IPS-NIHi7 (cell line): ENCODE measurements around the gene SCN2B.
A peak's percentile ranks its signal among the peaks of the same experiment; 100 is the strongest.

ENCODE experiments used
- DNase-seq: peaks from one replicate; pipeline ENCODE4 v3.0.0; 2012; ENCODE audit warnings: mixed read lengths; ENCODE audit errors: extremely low spot score

Gene SCN2B, protein sequence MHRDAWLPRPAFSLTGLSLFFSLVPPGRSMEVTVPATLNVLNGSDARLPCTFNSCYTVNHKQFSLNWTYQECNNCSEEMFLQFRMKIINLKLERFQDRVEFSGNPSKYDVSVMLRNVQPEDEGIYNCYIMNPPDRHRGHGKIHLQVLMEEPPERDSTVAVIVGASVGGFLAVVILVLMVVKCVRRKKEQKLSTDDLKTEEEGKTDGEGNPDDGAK

DNA sequence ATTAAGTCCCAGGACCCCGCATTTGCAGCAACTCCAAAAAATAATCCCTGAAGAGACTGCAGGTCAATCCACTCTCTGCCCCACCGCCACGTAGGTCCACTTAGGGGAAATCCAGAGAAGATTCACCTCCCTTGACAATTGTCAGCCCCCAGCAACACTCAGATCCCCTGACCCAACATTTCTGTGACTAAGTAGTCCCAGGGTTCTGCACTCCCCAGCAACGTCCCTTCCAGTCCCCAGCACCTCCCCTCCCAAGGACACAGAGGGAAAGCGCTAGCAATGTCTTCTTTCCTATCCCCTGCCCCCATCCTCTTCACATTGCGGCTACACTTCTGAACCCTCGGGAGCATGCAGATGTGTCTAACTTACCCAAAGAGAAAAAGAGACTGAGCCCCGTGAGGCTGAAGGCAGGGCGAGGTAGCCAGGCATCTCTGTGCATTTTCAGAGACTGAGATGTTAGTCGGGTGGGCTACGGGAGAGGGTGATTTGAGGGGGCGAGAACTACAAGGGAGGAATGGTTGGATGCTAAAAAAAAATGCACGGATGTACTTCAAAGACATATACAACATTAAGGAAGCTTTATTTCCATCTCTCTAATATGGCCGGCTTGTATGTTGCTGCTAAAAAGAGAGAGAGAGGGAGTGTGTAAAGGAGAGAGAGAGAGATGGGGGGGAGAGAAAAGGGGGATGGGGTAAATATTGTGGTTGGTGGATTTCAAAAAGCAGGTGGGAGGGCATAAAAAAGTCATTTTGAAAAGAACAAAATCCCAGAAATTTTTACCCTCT lies at the start of gene SCN2B:
Gene SCN2B, minus strand, starts transcription at position 647 of the 785 bp plus-strand sequence. Its CDS starts 208 bp downstream, at position 439.
- DNase-seq = no peak

DNA sequence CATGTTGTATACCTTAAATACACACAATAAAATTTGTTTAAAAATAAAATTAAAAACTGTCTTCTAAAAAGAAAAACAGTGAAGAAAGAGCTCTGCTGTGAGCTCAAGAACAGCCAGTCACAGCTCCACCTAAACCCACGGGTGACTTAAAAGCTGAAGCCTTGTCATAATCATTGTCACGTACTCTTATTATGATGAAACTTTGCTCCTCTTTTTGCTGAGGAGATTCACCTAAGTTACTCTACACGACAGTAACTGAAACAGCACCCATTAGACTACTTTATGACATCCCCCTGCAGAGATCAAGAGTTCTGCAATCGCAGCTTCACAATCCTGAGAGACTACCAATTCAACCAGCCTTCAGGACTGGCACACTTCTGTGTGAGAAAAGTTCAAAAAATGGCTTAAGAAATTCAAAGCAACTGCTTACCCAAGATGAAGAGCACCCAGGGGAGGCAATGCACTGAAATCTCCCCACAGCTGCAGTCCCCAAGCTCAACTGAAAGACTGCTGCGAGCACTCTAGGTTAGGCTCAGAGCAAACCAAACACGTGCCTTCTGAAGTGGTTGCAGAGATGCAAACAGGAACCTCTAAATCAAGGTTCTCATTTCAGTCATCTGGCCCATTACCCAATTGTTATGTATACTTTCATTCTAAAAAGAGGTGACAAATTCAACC lies 48.2 kb upstream of the SCN2B start, which contains the start of gene JAML:
Gene JAML, minus strand, starts transcription at position 501 of the 678 bp plus-strand sequence. CDS start 10,145 bp downstream, outside the sequence.
- DNase-seq = no peak

DNA sequence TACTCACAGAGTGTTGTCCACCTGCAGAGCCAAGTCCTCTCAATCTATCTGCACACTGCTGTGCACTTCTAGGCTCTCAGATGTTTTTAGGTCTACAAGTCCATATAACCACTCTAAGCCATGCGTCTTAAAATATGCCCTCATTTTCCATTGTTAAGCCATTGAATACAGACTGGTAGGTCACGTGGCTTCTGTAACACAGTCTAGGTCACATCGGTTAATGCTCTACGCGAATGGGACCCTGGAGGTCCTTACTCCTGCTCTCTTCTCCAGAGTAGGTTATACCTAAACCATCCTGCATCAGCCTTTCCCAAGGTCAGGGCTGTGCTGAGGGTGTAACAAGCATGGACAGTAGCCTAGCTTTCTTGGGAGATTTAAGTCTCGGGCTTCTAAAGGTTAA lies 47.6 kb upstream of the SCN2B start:
- no peak for DNase-seq

DNA sequence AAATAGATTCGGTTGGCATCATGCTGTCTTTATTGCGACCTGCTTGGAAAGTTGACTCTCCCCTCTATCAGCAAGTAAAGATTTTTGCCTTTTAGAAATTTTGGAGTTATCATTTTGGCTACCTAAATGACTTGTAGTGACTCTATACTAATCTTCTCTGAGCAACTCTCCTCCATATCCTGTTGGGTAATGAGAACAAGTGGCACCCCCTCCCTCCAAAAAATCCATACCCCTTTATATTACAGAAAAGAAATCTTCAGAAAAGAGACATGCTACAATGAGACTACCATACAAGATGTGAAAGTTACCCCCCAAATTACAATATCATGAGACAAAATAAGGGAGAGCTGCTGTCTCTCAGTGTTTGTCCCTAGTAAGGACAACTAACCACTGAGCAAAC lies 47.1 kb upstream of the SCN2B start:
- DNase-seq = no peak

DNA sequence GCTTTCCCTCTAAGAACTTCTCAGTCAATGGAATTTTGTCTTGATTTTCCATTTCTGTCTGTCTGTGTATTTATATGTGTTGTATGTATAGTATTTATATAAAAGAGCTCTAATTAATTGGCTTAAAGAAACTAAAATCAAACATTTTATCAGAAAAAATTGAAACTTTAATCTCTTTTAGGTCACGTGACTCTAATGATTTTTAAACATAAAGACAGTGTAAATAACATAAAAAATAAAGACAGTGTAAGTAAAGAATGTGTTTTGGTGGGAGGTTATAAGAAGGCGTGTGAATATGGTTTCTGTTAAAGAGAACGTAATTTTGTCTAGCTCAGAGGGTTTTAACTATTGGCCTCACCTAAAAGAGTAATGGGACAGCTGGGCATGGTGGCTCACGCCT lies 46.0 kb upstream of the SCN2B start:
- DNase-seq = no peak

DNA sequence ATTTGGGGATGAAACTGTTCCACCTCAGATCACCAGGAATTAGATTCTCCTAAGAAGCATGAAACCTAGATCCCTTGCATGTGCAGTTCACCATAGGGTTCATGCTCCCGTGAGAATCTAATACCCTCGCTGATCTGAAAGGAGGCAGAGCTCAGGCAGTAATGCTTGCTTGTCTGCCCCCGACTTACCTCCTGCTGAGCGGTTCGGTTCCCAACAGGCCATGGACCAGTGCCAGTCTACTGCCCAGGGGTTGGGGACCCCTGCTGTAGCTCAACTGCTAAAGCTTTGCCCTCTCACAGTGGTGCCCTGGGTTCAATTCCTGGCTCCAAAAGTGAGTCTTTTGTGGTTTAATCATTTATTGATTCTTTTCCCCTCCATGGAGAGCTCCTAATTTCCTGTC lies 45.0 kb upstream of the SCN2B start:
- DNase-seq = no peak

DNA sequence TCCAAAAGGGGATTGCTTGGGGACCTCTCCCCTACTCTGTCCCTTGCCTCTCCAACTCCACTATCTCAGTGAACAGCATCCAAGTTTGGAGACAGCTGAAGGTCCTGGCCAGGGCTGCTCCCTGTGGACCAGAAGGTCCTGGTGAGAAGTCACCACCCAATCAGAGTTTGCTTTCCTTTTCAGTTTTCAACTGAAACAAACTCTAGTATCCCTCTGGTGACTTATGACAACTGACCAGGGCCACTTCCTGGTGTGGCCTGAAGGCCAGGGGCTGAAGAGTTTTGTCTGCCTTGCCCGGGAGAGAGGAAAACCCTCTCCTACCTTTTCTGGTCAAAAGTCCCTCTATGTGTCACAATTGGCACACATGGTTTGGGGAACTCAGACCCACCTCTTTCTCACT lies 43.3 kb upstream of the SCN2B start:
- DNase-seq = no peak

DNA sequence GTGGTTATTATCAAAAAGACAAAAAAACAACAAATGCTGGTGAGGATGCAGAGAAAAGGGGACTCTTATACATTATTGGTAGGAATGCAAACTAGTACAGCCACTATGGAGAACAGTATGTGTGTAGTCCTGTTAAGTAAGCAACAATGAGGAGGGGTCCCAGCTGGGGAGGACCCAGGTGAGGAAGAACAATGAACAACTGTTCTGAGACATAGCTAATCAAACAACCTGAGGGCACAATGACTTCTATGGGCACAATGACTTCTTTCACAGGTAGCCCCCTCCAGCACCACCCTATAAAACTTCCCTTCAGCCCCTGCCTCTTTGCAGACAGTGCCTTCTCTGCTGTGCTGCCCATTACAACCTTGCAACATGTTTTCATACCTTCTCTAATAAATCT lies 42.8 kb upstream of the SCN2B start:
- DNase-seq = no peak

DNA sequence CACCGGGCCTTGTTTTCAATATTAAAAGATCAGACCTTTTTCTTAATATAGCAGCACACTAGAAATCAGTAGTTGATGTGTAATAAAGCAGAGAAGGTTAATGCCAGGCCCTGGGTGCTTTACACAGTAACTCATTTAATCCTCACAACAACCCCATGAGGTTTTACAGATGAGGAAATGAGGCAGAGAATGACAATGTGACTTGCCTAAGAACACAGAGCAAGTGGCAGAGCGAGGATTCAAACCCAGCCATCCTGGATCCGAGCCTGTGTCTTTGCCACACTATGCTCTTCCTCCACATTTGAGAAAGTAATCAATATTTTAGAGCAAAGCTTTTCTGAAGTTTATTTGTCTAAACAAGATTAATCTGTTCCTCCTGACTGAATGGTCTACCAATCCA lies 41.1 kb upstream of the SCN2B start:
- DNase-seq = no peak

DNA sequence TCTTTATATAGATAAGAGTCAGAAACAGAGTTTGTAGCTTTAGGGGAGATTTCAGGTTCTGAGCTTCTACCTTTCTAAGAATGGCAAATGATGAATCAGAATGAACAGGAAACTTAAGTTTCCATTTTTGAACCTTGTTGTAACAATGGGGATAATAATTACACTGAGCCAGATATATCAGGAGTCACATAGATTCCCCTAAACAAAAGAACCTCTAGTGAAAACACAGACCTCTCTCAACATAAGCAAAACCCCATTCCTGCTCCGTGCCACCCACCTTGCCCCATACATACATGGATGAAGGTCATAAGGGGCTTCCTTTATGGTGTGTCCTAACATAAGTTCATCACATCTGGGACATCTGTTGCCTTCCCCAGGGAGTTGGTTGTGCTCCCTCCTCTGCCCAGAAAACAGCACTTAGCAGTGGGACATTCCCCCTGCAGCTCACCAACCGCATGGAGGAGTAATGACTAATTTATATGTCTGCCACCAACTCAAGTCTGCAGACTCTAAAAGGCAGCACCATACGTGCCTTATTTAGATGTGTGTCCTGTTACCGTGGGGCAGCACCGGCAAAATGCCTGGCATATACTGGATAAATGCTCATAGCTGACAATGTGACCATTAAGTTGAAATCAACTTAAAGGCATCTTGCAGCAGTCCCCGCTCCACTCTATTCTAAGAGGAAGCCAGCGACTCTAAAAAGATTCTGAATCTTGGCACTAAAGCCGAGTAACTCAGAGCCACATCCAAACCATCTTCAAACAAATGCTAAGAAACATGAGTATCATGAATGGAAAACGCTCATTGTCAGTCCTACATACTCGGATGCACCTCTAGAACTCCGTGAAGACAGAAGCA lies 40.4 kb upstream of the SCN2B start:
- DNase-seq = no peak

DNA sequence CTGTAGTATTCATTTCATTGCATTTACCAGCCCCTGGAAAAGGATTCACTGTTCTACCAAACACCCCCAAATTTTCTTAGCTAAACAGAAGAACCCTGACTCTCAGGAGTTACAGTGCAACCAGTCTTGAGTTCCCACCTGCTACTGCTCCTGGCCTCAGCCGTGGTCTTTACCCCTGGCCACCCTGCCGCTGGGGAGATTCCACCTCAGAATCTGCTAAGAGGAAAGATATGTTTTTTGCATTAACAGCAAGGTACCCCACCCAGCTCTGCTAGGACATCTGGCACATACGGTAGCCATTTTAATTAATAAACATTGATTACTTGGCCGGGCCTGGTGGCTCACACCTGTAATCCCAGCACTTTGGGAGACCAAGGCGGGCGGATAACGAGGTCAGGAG lies 39.3 kb upstream of the SCN2B start:
- DNase-seq = no peak

DNA sequence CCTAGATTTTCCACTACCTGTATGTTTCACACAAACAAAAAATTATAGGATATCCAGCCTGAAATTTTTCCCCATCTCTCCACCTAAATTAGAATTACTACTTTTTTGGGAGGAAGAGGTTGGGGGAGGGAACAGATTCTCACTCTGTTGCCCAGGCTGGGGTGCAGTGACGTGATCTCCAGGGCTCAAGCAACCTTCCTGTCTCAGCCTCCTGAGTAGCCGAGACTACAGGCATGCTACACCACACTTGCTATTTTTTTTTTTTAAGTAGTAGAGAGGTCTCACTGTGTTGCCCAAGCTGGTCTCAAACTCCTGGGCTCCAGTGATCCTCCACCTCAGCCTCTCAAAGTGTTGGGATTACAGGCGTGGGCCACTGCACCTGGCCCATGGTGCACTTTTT lies 38.8 kb upstream of the SCN2B start:
- DNase-seq = no peak

DNA sequence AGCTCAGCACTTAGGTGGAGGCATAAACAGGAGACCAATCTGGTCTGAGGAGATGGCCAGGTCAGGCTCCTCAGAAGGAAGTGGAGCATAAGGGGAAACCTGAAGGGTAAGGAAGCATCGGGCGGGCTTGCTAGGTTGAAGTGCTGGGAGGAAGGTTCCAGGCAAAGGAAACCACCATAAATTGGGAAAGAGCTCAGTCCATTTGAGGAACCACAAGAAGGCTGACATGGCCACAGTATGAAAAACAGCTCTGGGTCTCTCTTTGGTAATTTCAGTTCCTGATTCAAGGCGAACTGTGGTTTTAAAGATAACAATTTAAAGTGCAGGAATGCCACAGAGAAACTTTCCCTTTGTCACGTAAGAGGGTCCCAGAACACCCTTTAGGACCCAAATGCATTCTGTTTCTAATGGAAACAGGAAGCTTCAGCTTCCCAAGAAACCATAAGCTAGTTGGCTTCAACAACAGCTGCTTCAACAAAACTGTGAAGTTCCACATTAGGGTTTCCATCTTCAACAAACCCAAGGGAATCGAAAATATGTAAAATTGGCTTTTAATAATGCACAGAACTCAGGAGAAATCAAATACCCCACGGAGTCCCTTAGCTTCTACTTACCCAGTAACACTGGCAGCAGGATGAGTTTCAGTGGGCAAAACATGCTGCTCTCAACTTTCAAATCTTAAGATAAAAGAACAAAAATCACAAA lies 37.9 kb upstream of the SCN2B start:
- DNase-seq = no peak

DNA sequence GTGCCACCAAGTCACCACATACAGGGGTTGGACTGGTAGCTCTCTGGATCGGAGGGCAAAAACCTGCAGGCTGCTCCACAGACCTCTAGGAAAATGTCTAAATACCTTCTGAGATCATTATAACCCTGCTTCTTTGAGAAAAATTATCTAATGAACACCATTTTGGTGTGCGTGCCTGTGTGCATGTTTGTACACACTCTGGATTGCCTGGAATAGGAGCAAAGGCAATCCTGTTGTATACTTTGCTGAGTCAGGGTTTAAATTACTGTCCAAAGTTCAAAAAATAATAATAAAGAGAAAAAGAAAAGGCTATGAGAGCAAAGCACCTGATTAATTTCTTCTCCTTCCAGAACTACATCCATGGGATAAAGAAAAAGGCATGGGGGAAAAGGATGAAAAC lies 37.3 kb upstream of the SCN2B start:
- DNase-seq = no peak

DNA sequence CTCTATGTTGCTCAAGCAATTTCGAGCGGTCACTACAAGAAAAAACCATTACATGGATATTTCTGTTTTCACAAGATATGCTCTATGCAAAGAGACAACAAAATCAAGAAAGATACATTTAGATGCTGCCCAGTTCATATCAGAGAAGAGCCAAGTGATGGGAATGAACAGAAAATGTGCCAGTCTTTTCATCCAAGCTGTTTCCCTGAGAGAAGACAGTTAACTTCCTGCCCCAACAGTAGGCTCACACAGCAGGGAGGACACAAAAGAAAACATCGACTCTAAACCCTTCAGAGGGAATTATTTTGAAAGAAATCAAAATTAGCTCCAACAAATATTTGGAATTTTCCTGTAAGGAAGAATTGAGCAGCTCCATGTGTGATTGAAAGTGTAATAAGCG lies 36.8 kb upstream of the SCN2B start:
- DNase-seq = no peak

DNA sequence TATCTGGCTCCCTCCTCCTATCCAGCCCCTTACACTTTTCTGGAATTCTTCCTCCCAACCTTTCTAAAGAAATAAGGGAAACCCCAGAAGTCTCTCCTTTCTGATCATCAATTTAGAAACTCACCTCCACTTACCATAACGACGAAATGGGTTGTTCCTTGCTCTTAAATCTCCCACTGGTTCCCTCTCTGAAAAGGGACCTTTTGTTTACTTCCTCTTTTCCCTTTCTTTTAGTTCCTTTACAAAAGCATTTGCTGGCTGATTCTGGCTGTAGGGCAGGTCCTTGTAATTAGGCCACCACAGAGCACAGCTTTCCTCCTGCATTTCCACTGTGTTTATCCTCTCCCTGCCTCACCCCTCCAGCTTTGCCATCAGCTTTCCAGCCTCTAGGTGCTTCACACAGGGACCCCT lies 36.3 kb upstream of the SCN2B start:
- DNase-seq = peak; percentile 38

DNA sequence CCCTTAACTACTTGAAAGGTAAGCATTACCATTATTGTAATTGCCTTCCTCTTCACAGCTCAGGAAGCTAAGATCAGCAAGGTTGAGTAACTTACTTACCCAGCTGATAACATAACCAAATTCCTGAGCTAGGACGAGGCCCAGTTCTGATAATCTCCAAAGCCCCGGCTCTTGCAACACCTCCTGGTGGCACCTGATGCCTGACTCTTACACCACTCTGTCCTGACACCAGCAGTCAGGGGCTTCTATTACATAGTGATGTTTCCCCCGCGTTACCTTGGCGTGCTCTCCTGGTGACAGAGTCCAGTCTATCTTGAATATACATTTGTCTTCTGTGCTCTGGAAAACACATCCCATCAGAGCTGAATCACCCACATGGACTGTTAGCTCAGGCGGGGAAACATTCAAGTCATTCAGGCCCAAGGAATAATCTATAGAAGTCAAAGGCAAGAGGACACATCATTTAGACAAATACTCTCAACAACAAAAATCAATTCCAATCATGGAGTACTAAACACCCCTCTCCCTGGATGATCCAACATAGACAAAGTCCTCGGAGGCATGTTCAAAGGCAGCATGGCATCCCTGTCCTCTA lies 35.8 kb upstream of the SCN2B start:
- DNase-seq = peak; percentile 53

DNA sequence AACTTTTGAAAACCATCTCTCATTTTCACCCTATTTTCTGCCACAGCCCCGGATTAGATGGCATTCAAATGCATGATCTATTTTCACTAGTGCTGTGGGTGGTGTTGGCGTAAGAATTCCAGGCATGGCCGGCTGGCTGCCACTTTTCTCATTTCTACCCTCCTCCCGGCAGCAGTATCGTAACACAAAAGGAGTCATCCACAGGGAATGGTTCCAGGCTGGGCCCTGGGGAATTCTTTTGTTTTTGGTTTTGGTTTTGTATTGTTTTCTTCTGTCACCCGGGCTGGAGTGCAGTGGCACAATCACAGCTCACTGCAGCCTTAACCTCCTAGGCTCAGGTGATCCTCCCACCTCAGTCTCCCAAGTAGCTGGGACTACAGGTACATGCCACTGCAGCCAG lies 34.6 kb upstream of the SCN2B start:
- peak; percentile 68 for DNase-seq

DNA sequence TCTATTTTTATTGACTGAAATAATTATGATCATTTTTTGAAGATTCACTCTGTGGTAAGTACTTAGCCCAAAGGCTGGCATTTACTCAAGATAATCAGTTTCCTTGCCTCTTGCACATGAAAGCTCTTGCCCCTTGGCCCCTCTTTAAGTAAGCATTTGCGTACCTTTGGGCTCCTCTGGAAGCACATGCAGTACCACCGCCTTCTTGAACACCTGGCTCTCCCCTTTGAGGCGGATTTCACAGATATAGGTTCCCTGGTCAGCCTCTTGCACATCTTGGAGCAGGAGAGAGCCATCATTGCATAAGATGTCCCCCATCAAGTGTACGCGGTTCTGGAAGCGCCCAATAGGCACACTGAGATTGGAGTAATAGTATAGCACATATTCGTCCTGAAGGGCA lies 33.9 kb upstream of the SCN2B start:
- DNase-seq = no peak

DNA sequence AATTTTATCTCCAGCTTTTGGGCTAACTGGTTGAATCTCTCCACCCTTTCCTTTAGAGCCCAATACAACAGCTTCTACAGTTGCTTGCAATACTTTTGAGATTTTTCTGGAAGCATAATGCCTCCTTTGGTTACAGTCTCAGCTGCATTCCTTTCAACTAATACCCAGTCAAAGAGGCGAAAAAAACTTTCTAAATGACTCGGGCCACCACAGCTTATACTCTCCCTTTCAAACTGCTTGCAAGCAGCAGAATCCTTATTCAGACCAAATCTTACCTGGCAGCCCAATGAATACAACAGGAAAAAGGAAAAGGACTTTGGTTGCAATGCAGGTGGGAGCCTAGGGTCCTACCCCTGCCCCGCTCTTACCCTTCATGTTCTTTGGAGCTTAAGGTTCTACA lies 32.6 kb upstream of the SCN2B start:
- DNase-seq = no peak

DNA sequence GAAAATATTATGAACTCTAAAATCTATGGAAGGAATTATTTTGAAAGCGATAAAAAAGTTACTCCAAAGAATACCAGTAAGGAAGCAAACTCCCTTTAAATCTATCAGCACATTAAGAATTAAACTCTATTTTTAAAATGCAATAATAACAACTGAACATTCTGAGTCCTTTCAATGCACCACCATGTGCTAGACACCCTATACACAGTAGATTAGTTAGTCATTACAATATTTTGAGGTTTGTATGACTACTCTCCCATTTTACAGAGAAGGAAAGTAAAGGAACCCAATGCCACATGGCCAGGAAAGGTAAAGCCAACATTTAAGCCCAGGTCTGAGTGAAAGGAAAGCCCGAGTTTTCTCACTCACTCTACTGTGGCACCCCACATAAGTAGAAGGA lies 30.6 kb upstream of the SCN2B start:
- no peak for DNase-seq
